HG02678 (cell line): ENCODE data around the gene NDUFV1.
"Not testable (repeated sequence)": the region's sequence is repeated elsewhere in the genome, so short reads cannot be mapped to it uniquely, and the experiment has no call there.

Experiments used
- ATAC-seq: cut with Tn5 transposase; IDR thresholded peaks from one replicate; pipeline ENCODE4 v1.9.1; 2021; ENCODE audit warnings: mild to moderate bottlenecking, moderate library complexity; ENCODE audit not compliant: unreplicated experiment

NDUFV1 gene

GRCh38 chr11:67585911-67586310 is 20.8 kb upstream of the NDUFV1 start:
- no peak for ATAC-seq

GRCh38 chr11:67586568-67587250 is 20.0 kb upstream of the NDUFV1 start:
- ATAC-seq: no peak

GRCh38 chr11:67588136-67588503 is 18.6 kb upstream of the NDUFV1 start:
- peak; percentile 21 for ATAC-seq

GRCh38 chr11:67588899-67589415 is 17.8 kb upstream of the NDUFV1 start:
- ATAC-seq: not testable (repeated sequence)

GRCh38 chr11:67592880-67593564 is 13.7 kb upstream of the NDUFV1 start:
- no peak for ATAC-seq

GRCh38 chr11:67593565-67593905 is 13.2 kb upstream of the NDUFV1 start:
- ATAC-seq: no peak

GRCh38 chr11:67594480-67594879 is 12.3 kb upstream of the NDUFV1 start:
- no peak for ATAC-seq

- ATAC-seq: no peak
Measured at GRCh38 chr11:67596753-67597300, 9.9 kb upstream of the NDUFV1 start.

- not testable (repeated sequence) for ATAC-seq
Measured at GRCh38 chr11:67597458-67597857, 9.3 kb upstream of the NDUFV1 start.

GRCh38 chr11:67597963-67598362 is 8.8 kb upstream of the NDUFV1 start:
- not testable (repeated sequence) for ATAC-seq

- no peak for ATAC-seq
Measured at GRCh38 chr11:67599149-67599548, 7.6 kb upstream of the NDUFV1 start.

- ATAC-seq: peak; percentile 58
Measured at GRCh38 chr11:67600324-67601029, 6.3 kb upstream of the NDUFV1 start.

GRCh38 chr11:67601098-67601497 is 5.6 kb upstream of the NDUFV1 start:
- no peak for ATAC-seq

GRCh38 chr11:67604119-67604518 is 2.6 kb upstream of the NDUFV1 start:
- ATAC-seq: not testable (repeated sequence)

GRCh38 chr11:67604815-67605214 is 1.9 kb upstream of the NDUFV1 start:
- no peak for ATAC-seq

- ATAC-seq: no peak
Measured at GRCh38 chr11:67605231-67606011, 1.3 kb upstream of the NDUFV1 start.

- no peak for ATAC-seq
Measured at GRCh38 chr11:67606093-67606491, 644 bp upstream of the NDUFV1 start.

GRCh38 chr11:67607507-67607906 is 771 bp downstream of the NDUFV1 start:
- no peak for ATAC-seq

GRCh38 chr11:67608486-67608885 is 1.8 kb downstream of the NDUFV1 start:
- no peak for ATAC-seq

- no peak for ATAC-seq
Measured at GRCh38 chr11:67609316-67609715, 2.6 kb downstream of the NDUFV1 start.
